MM.1S (cell line): ENCODE data around the gene EPHB6.

Source experiments
- DNase-seq: peaks from one replicate; pipeline ENCODE4 v3.0.0-alpha.2; 2015
- H2AFZ ChIP-seq: fragments of 300-600 bp; sonication (generic); 2 replicates; pipeline ENCODE4 v1.6.0; 2016; ENCODE audit warnings: antibody characterized with exemption, low read length
- H3F3A ChIP-seq: fragments of 300-600 bp; sonication (generic); 2 replicates; pipeline ENCODE4 v1.6.1; 2016; ENCODE audit warnings: mild to moderate bottlenecking, antibody characterized with exemption, low read length, moderate library complexity, mixed read lengths; ENCODE audit not compliant: insufficient read depth
- H3K27ac ChIP-seq: fragments of 300-600 bp; sonication (generic); 2 replicates; pipeline ENCODE4 v1.5.1; 2016; ENCODE audit warnings: mild to moderate bottlenecking, low read length
- H3K27me3 ChIP-seq: fragments of 300-600 bp; sonication (generic); replicated peaks from 2 replicates; pipeline ENCODE4 v1.6.0; 2016; ENCODE audit warnings: low read length; ENCODE audit not compliant: insufficient read depth
- H3K36me3 ChIP-seq: fragments of 300-600 bp; sonication (generic); replicated peaks from 2 replicates; pipeline ENCODE4 v1.6.1; 2016; ENCODE audit warnings: mild to moderate bottlenecking, low read length, mixed read lengths; ENCODE audit not compliant: insufficient read depth
- H3K4me1 ChIP-seq: fragments of 300-600 bp; sonication (generic); 2 replicates; pipeline ENCODE4 v1.6.1; 2016; ENCODE audit warnings: low read length, mixed read lengths
- H3K4me2 ChIP-seq: fragments of 300-600 bp; sonication (generic); 2 replicates; pipeline ENCODE4 v1.6.0; 2016; ENCODE audit warnings: low read depth, low read length
- H3K4me3 ChIP-seq: fragments of 300-600 bp; sonication (generic); 2 replicates; pipeline ENCODE4 v1.5.1; 2016; ENCODE audit warnings: low read length, mixed read lengths
- H3K79me2 ChIP-seq: fragments of 300-600 bp; sonication (generic); 2 replicates; pipeline ENCODE4 v1.6.1; 2016; ENCODE audit warnings: mixed run types, low read length, mixed read lengths
- H3K9ac ChIP-seq: fragments of 300-600 bp; sonication (generic); 2 replicates; pipeline ENCODE4 v1.6.1; 2016; ENCODE audit warnings: low read length, mixed read lengths
- H3K9me2 ChIP-seq: fragments of 300-600 bp; sonication (generic); replicated peaks from 2 replicates; pipeline ENCODE4 v1.6.1; 2016; ENCODE audit warnings: mild to moderate bottlenecking, low read length, mixed read lengths; ENCODE audit not compliant: insufficient read depth
- H3K9me3 ChIP-seq: fragments of 300-600 bp; sonication (generic); replicated peaks from 2 replicates; pipeline ENCODE4 v1.6.1; 2016; ENCODE audit warnings: mild to moderate bottlenecking, low read length, mixed read lengths; ENCODE audit not compliant: insufficient read depth
- H4K20me1 ChIP-seq: fragments of 300-600 bp; sonication (generic); 2 replicates; pipeline ENCODE4 v1.6.1; 2016; ENCODE audit warnings: mild to moderate bottlenecking, low read length, moderate library complexity, mixed read lengths; ENCODE audit not compliant: insufficient read depth
- CTCF ChIP-seq: fragments of 300-600 bp; sonication (generic); IDR thresholded peaks from 2 replicates; pipeline ENCODE4 v1.5.1; 2016; ENCODE audit warnings: antibody characterized with exemption, low read length, mixed read lengths
- EZH2 ChIP-seq: fragments of 300-600 bp; sonication (generic); optimal IDR thresholded peaks from 2 replicates; pipeline ENCODE3; 2017; ENCODE audit warnings: low read depth, mild to moderate bottlenecking, antibody characterized with exemption, low read length, mixed read lengths
- EZH2phosphoT487 ChIP-seq: fragments of 300-600 bp; sonication (generic); IDR thresholded peaks from 2 replicates; pipeline ENCODE4 v1.6.1; 2018; ENCODE audit warnings: antibody characterized with exemption, low read length

Gene EPHB6

GRCh38 chr7:142868188-142868985, 13.5 kb downstream of the EPHB6 start:
- DNase-seq, result no peak
- Histone ChIP-seq H3F3A (no peaks in the 10 kb centered on the region), H3K9ac (no peak overlapping the region), H3K4me2 (no peak overlapping the region), H3K27me3 (peaks cover 58% of the 10 kb centered on the region), H3K9me2 (no peaks in the 10 kb centered on the region), H3K79me2 (no peaks in the 10 kb centered on the region), H3K4me3 (no peak overlapping the region), H3K36me3 (no peaks in the 10 kb centered on the region), H4K20me1 (no peaks in the 10 kb centered on the region), H3K4me1 (no peaks in the 10 kb centered on the region), H2AFZ (no peak overlapping the region), H3K27ac (no peak overlapping the region), H3K9me3 (no peaks in the 10 kb centered on the region)
- no peak for TF ChIP-seq EZH2
- TF ChIP-seq CTCF, result no peak
- TF ChIP-seq EZH2phosphoT487, result no peak

DNA sequence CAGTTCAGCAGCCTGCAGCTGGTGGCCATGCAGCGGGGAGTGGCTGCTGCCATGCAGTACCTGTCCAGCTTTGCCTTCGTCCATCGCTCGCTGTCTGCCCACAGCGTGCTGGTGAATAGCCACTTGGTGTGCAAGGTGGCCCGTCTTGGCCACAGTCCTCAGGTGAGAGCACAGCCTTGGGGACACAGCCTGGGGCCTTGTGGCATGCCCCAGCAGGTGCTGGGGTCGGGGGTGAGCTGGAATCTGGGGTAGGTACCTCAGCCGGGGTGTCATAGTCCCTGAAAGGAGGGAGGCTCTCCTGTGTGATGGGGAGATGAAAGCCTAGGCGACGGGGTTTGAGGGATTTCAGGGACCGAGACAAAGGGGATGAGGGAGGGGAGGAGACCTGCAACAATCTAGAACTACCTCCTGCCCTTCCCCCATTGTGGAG, 14.1 kb downstream of the EPHB6 start:
- Histone ChIP-seq H4K20me1 (no peaks in the 10 kb centered on the region), H3K4me2 (no peak overlapping the region), H3K27ac (no peak overlapping the region), H3K36me3 (no peaks in the 10 kb centered on the region), H3K9me3 (no peaks in the 10 kb centered on the region), H3K9ac (no peak overlapping the region), H3K4me1 (no peaks in the 10 kb centered on the region), H3K27me3 (peaks cover 54% of the 10 kb centered on the region), H3F3A (no peaks in the 10 kb centered on the region), H3K9me2 (no peaks in the 10 kb centered on the region), H2AFZ (no peak overlapping the region), H3K79me2 (no peaks in the 10 kb centered on the region), H3K4me3 (no peak overlapping the region)
- DNase-seq, result no peak
- TF ChIP-seq EZH2phosphoT487 (no peak), CTCF (no peak), EZH2 (no peak)

DNA sequence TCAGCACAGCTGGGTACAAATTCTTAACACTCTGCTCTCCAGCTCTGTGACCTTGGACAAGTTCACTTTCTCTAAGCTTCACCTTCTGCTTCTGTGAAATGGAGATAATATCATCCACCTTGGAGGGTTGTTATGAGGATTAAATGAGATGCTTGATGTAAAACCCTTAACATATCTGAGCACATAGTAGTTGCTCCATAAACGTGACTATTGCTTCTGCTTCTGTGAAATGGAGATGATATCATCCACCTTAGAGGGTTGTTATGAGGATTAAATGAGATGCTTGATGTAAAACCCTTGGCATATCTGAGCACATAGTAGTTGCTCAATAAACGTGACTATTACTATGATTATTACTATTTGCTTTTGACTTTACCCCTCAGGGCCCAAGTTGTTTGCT, 14.6 kb downstream of the EPHB6 start:
- H2AFZ ChIP-seq, result no peak overlapping the region
- no peak overlapping the region for H3K4me2 ChIP-seq
- TF ChIP-seq EZH2phosphoT487 (no peak), EZH2 (no peak), CTCF (no peak)
- no peaks in the 10 kb centered on the region for H3K4me1 ChIP-seq
- no peaks in the 10 kb centered on the region for H3K79me2 ChIP-seq
- H3K36me3 ChIP-seq, result no peaks in the 10 kb centered on the region
- DNase-seq, result no peak
- H3K9ac ChIP-seq, result no peak overlapping the region
- H3K4me3 ChIP-seq, result no peak overlapping the region
- H3K9me2 ChIP-seq, result no peaks in the 10 kb centered on the region
- H3K9me3 ChIP-seq, result no peaks in the 10 kb centered on the region
- H3K27ac ChIP-seq, result no peak overlapping the region
- H3K27me3 ChIP-seq, result peaks cover 49% of the 10 kb centered on the region
- no peaks in the 10 kb centered on the region for H3F3A ChIP-seq
- H4K20me1 ChIP-seq, result no peaks in the 10 kb centered on the region
